H9 (cell line): ENCODE data around the gene ZNF280C. TPM values are rescaled to one million over a fixed set of nuclear protein-coding genes. Genes with fewer than 3 reads are reported as not detected.
"Not testable (repeated sequence)": the region's sequence is repeated elsewhere in the genome, so short reads cannot be mapped to it uniquely, and the experiment has no call there.

ENCODE experiments used
- DNase-seq: peaks from one replicate; pipeline ENCODE4 v3.0.0-alpha.2; 2017
- H2AFZ ChIP-seq: one replicate; pipeline ENCODE4 v1.6.1; 2013; ENCODE audit warnings: mild to moderate bottlenecking, low read length, control low read depth, moderate library complexity
- H2AK5ac ChIP-seq: 2 replicates; pipeline ENCODE4 v1.6.1; 2013; ENCODE audit warnings: low read length, control low read depth, mixed read lengths; ENCODE audit not compliant: insufficient read length
- H2BK120ac ChIP-seq: one replicate; pipeline ENCODE4 v1.6.1; 2013; ENCODE audit warnings: low read depth, mild to moderate bottlenecking, low read length, control low read depth, inconsistent platforms; ENCODE audit not compliant: poor library complexity, severe bottlenecking
- H2BK12ac ChIP-seq: 2 replicates; pipeline ENCODE4 v1.6.1; 2013; ENCODE audit warnings: low read length, control low read depth, mixed read lengths, low read depth; ENCODE audit not compliant: insufficient read length
- H2BK15ac ChIP-seq: 2 replicates; pipeline ENCODE4 v1.6.1; 2013; ENCODE audit warnings: low read depth, low read length, control low read depth
- H2BK20ac ChIP-seq: one replicate; pipeline ENCODE4 v1.6.1; 2013; ENCODE audit warnings: low read depth, mild to moderate bottlenecking, low read length, control low read depth, inconsistent platforms; ENCODE audit not compliant: poor library complexity, severe bottlenecking
- H2BK5ac ChIP-seq: 2 replicates; pipeline ENCODE4 v1.6.1; 2013; ENCODE audit warnings: low read length, control low read depth, mixed read lengths; ENCODE audit not compliant: insufficient read length
- H3K14ac ChIP-seq: 2 replicates; pipeline ENCODE4 v1.6.1; 2013; ENCODE audit warnings: low read length, control low read depth; ENCODE audit not compliant: insufficient read depth
- H3K18ac ChIP-seq: 2 replicates; pipeline ENCODE4 v1.6.1; 2013; ENCODE audit warnings: low read depth, mild to moderate bottlenecking, mixed read lengths, low read length, control low read depth; ENCODE audit not compliant: insufficient read length
- H3K23ac ChIP-seq: 2 replicates; pipeline ENCODE4 v1.6.1; 2013; ENCODE audit warnings: low read length, control low read depth, mixed read lengths, low read depth; ENCODE audit not compliant: insufficient read length
- H3K23me2 ChIP-seq: 2 replicates; pipeline ENCODE4 v1.6.1; 2013; ENCODE audit warnings: low read depth, mild to moderate bottlenecking, mixed read lengths, low read length, control low read depth; ENCODE audit not compliant: insufficient read length, poor library complexity, severe bottlenecking
- H3K27ac ChIP-seq: 2 replicates; pipeline ENCODE4 v1.5.1; 2013; ENCODE audit warnings: low read length, control low read depth, mixed read lengths, low read depth; ENCODE audit not compliant: insufficient read length
- H3K27me3 ChIP-seq: 2 replicates; pipeline ENCODE4 v1.6.1; 2013; ENCODE audit warnings: low read length, control low read depth, inconsistent platforms; ENCODE audit not compliant: insufficient read depth
- H3K4ac ChIP-seq: 2 replicates; pipeline ENCODE4 v1.6.1; 2013; ENCODE audit warnings: low read depth, mild to moderate bottlenecking, control low read depth, inconsistent platforms, low read length, moderate library complexity
- H3K4me1 ChIP-seq: 2 replicates; pipeline ENCODE4 v1.6.1; 2013; ENCODE audit warnings: low read length, control low read depth, inconsistent platforms; ENCODE audit not compliant: insufficient read depth
- H3K4me2 ChIP-seq: 2 replicates; pipeline ENCODE4 v1.6.1; 2013; ENCODE audit warnings: low read length, control low read depth, mixed read lengths; ENCODE audit not compliant: insufficient read length, insufficient read depth
- H3K56ac ChIP-seq: 2 replicates; pipeline ENCODE4 v1.6.1; 2013; ENCODE audit warnings: low read depth, mild to moderate bottlenecking, mixed read lengths, low read length, control low read depth; ENCODE audit not compliant: insufficient read length
- H3K79me1 ChIP-seq: 2 replicates; pipeline ENCODE4 v1.6.1; 2013; ENCODE audit warnings: low read depth, mild to moderate bottlenecking, moderate library complexity, low read length, control low read depth, inconsistent platforms; ENCODE audit not compliant: insufficient read depth, poor library complexity, severe bottlenecking
- H3K79me2 ChIP-seq: 2 replicates; pipeline ENCODE4 v1.6.1; 2013; ENCODE audit warnings: low read length, control low read depth, inconsistent platforms; ENCODE audit not compliant: insufficient read depth
- H3K9ac ChIP-seq: 2 replicates; pipeline ENCODE4 v1.6.1; 2013; ENCODE audit warnings: low read length, control low read depth, mixed read lengths; ENCODE audit not compliant: insufficient read length; ENCODE audit errors: extremely low read depth
- H3K9me3 ChIP-seq: one replicate; pipeline ENCODE4 v1.6.1; 2013; ENCODE audit warnings: low read depth, low read length, inconsistent platforms; ENCODE audit not compliant: control insufficient read depth
- H3T11ph ChIP-seq: one replicate; pipeline ENCODE4 v1.6.1; 2013; ENCODE audit warnings: mild to moderate bottlenecking, low read length, control low read depth, inconsistent platforms
- H4K20me1 ChIP-seq: one replicate; pipeline ENCODE4 v1.6.1; 2013; ENCODE audit not compliant: control insufficient read depth, insufficient read length, insufficient read depth
- H4K5ac ChIP-seq: 2 replicates; pipeline ENCODE4 v1.6.1; 2013; ENCODE audit warnings: low read depth, mild to moderate bottlenecking, mixed read lengths, low read length, control low read depth; ENCODE audit not compliant: insufficient read length
- H4K8ac ChIP-seq: replicated peaks from 2 replicates; pipeline ENCODE4 v1.6.1; 2013; ENCODE audit warnings: low read length, control low read depth, mixed read lengths, low read depth; ENCODE audit not compliant: insufficient read length
- H4K91ac ChIP-seq: 2 replicates; pipeline ENCODE4 v1.6.1; 2013; ENCODE audit warnings: low read depth, mild to moderate bottlenecking, moderate library complexity, mixed read lengths, low read length, control low read depth; ENCODE audit not compliant: insufficient read length
- H3K27ac Mint-ChIP-seq, 3 experiments: 2 replicates in 2 of 3; 3 replicates in 1 of 3; pipeline ENCODE4 v1.8.0; 2020 to 2021; ENCODE audit warnings: mixed read lengths in 3 of 3, mild to moderate bottlenecking in 1 of 3, moderate library complexity in 1 of 3
- H3K27me3 Mint-ChIP-seq: 2 replicates; pipeline ENCODE4 v1.8.0; 2021; ENCODE audit warnings: low read depth, mild to moderate bottlenecking, moderate library complexity, mixed read lengths
- H3K36me3 Mint-ChIP-seq, 3 experiments: 2 replicates in 2 of 3; 3 replicates in 1 of 3; pipeline ENCODE4 v1.8.0; 2020 to 2021; ENCODE audit warnings: low read depth in 3 of 3, mixed read lengths in 3 of 3; ENCODE audit not compliant: insufficient read depth in 1 of 3
- H3K4me1 Mint-ChIP-seq, 2 experiments: 2 replicates each; pipeline ENCODE4 v1.8.0; 2020; ENCODE audit warnings: mixed read lengths in 2 of 2
- H3K4me3 Mint-ChIP-seq, 2 experiments: 2 replicates in 1 of 2; 3 replicates in 1 of 2; pipeline ENCODE4 v1.8.0; 2020 to 2021; ENCODE audit warnings: mild to moderate bottlenecking in 2 of 2, mixed read lengths in 2 of 2, moderate library complexity in 1 of 2
- H3K9me3 Mint-ChIP-seq, 2 experiments: 2 replicates in 1 of 2; 3 replicates in 1 of 2; pipeline ENCODE4 v1.8.0; 2020; ENCODE audit warnings: mild to moderate bottlenecking in 2 of 2, mixed read lengths in 2 of 2, moderate library complexity in 1 of 2
- WGBS: extraction: QIAGEN DNeasy Blood & Tissue Kit; methylation state at CpG from one replicate; pipeline ENCODE4 v1.1.7; 2013; ENCODE audit warnings: missing lambda C conversion rate, low lambda C conversion rate, mixed read lengths; ENCODE audit not compliant: insufficient read length; ENCODE audit errors: extremely low coverage; 5-methylcytosine and 5-hydroxymethylcytosine counted together
- total RNA-seq: library from RNA; stranded (reverse); gene quantifications from 2 replicates; pipeline ENCODE4 v1.2.1, GENCODE V29; 2021
- TF ChIP-seq, protein P1 (sequence below): fragments of 200-600 bp; sonication (generic); conservative IDR thresholded peaks from 3 replicates; pipeline ENCODE4 v1.8.0; 2021; ENCODE audit warnings: antibody characterized with exemption, mild to moderate bottlenecking

The ZNF280C gene
- total RNA-seq, 1 experiment from 2014 or later = 6.6 TPM

DNA sequence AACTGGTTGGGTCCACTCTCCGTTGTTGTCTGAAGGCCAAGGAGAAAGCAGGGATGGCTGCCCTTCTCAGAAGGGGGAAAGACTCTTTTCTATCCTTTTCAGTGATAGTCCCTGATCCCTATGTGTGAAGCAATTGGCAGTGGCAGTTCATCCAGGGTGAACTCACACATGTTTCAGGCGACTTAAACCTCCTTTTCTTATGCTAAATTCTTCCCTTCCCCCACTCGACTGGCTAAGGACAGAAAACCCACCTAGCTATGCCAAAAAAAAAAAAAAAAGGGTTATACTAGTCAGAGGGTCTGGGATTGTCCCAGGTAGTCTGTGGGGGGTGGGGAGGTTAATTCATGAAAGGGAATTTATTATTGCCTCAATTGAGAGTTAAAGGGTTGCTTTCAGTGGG, 12.2 kb upstream of the ZNF280C start:
- H2BK20ac ChIP-seq = no peak overlapping the region
- no peak overlapping the region for H2BK15ac ChIP-seq
- no peaks in the 10 kb centered on the region; the same call in 1 of the 2 replicates for H3K27me3 Mint-ChIP-seq
- peak overlapping the region; percentile 58; the same call in 1 of the 2 replicates for H3K14ac ChIP-seq
- peaks cover 9% of the 10 kb centered on the region; the same call in 1 of the 2 replicates for H3K4me1 ChIP-seq
- no peak overlapping the region for H3K56ac ChIP-seq
- no peaks in the 10 kb centered on the region for H3K27me3 ChIP-seq
- H3K27ac Mint-ChIP-seq = peak overlapping the region; percentile 89 to 98 (median 98)
- no peak overlapping the region for H3K4ac ChIP-seq
- no peak overlapping the region for H3K23ac ChIP-seq
- peaks cover 16 to 51% of the 10 kb centered on the region in 2 experiments for H3K9me3 Mint-ChIP-seq
- TF ChIP-seq, protein P1, sequence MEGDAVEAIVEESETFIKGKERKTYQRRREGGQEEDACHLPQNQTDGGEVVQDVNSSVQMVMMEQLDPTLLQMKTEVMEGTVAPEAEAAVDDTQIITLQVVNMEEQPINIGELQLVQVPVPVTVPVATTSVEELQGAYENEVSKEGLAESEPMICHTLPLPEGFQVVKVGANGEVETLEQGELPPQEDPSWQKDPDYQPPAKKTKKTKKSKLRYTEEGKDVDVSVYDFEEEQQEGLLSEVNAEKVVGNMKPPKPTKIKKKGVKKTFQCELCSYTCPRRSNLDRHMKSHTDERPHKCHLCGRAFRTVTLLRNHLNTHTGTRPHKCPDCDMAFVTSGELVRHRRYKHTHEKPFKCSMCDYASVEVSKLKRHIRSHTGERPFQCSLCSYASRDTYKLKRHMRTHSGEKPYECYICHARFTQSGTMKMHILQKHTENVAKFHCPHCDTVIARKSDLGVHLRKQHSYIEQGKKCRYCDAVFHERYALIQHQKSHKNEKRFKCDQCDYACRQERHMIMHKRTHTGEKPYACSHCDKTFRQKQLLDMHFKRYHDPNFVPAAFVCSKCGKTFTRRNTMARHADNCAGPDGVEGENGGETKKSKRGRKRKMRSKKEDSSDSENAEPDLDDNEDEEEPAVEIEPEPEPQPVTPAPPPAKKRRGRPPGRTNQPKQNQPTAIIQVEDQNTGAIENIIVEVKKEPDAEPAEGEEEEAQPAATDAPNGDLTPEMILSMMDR = no peak
- H3K79me2 ChIP-seq = no peaks in the 10 kb centered on the region
- H3K79me1 ChIP-seq = no peaks in the 10 kb centered on the region
- H3T11ph ChIP-seq = no peak overlapping the region
- H2BK120ac ChIP-seq = no peak overlapping the region
- no peak overlapping the region for H3K9ac ChIP-seq
- no peak overlapping the region for H3K18ac ChIP-seq
- H3K4me1 Mint-ChIP-seq = peaks cover 41 to 44% of the 10 kb centered on the region in 2 experiments
- no peaks in the 10 kb centered on the region for H3K9me3 ChIP-seq
- H3K23me2 ChIP-seq = no peaks in the 10 kb centered on the region
- WGBS = no CpG with 5 or more reads among the region's 3 CpGs
- no peaks in the 10 kb centered on the region for H4K20me1 ChIP-seq
- H2BK5ac ChIP-seq = no peak overlapping the region
- no peak overlapping the region for H4K91ac ChIP-seq
- H3K4me2 ChIP-seq = no peak overlapping the region
- no peak overlapping the region for H2BK12ac ChIP-seq
- H3K36me3 Mint-ChIP-seq = peaks cover 6 to 20% (median 11%) of the 10 kb centered on the region in 3 experiments; a peak in 5 of 7 replicates
- H2AK5ac ChIP-seq = no peak overlapping the region
- H3K4me3 Mint-ChIP-seq = peak overlapping the region; percentile 24 to 69; a peak in 3 of 5 replicates
- no peak overlapping the region for H2AFZ ChIP-seq
- no peak overlapping the region for H4K8ac ChIP-seq
- no peak overlapping the region for H4K5ac ChIP-seq
- peak overlapping the region; percentile 49 for H3K27ac ChIP-seq
- peak; percentile 38 for DNase-seq

- not testable (repeated sequence) for H3K4me3 Mint-ChIP-seq, H2BK5ac ChIP-seq, H4K91ac ChIP-seq, H3K27me3 ChIP-seq, H3K4ac ChIP-seq, H3K14ac ChIP-seq, H3K79me2 ChIP-seq, H2BK20ac ChIP-seq, H2AK5ac ChIP-seq, H3K4me2 ChIP-seq, H3K27me3 Mint-ChIP-seq, H3T11ph ChIP-seq, H3K23me2 ChIP-seq, H3K79me1 ChIP-seq, H3K4me1 Mint-ChIP-seq, H3K27ac ChIP-seq, H4K5ac ChIP-seq, H3K56ac ChIP-seq, H4K8ac ChIP-seq, H2BK15ac ChIP-seq, H2BK120ac ChIP-seq, H3K36me3 Mint-ChIP-seq, H3K18ac ChIP-seq, H3K4me1 ChIP-seq, H4K20me1 ChIP-seq, H3K9ac ChIP-seq, H3K9me3 ChIP-seq, DNase-seq, H2BK12ac ChIP-seq, H3K23ac ChIP-seq, H2AFZ ChIP-seq, H3K27ac Mint-ChIP-seq
- H3K9me3 Mint-ChIP-seq = peaks cover 2 to 51% of the 10 kb centered on the region in 2 experiments
- WGBS = no CpG with 5 or more reads among the region's 2 CpGs
Measured at GRCh38 chrX:130272253-130272652, 3.6 kb upstream of the ZNF280C start.
